Sigmoid colon (tissue), 4 donors: ENCODE measurements around the gene OXA1L.

ENCODE experiments used
- CTCF ChIP-seq, 4 experiments: fragments of 450-650 bp in 3 of 4; fragments of 200-600 bp in 1 of 4; IDR thresholded peaks; one replicate each; pipeline ENCODE4 v1.5.1; 2016 to 2019; ENCODE audit warnings: antibody characterized with exemption in 4 of 4, mild to moderate bottlenecking in 3 of 4, moderate library complexity in 2 of 4
- POLR2A ChIP-seq, 2 donors: fragments of 450-650 bp; IDR thresholded peaks; one replicate each; pipeline ENCODE4 v1.6.1; 2016; ENCODE audit warnings: antibody characterized with exemption in 2 of 2, mild to moderate bottlenecking in 2 of 2, moderate library complexity in 2 of 2
- POLR2AphosphoS5 ChIP-seq, 4 donors: sonication (generic); formaldehyde crosslinking; IDR thresholded peaks; one replicate each; pipeline ENCODE4 v1.6.1; 2017; ENCODE audit warnings: antibody characterized with exemption in 4 of 4

- TF ChIP-seq CTCF (IDR thresholded peaks at IDR 0.05): no peak
- TF ChIP-seq POLR2AphosphoS5 (IDR thresholded peaks at IDR 0.05): no peak
- no peak for TF ChIP-seq POLR2A (IDR thresholded peaks at IDR 0.05)
These were observed 15.0 kb downstream of the OXA1L start for GRCh38 chr14:22781301-22781991.
